Measurements from ENCODE around the gene SLC28A1. TPM values are rescaled to one million over a fixed set of nuclear protein-coding genes. Genes with fewer than 3 reads are reported as not detected.

Gene SLC28A1
- total RNA-seq, 1 donor from 2014 or later = not detected

DNA sequence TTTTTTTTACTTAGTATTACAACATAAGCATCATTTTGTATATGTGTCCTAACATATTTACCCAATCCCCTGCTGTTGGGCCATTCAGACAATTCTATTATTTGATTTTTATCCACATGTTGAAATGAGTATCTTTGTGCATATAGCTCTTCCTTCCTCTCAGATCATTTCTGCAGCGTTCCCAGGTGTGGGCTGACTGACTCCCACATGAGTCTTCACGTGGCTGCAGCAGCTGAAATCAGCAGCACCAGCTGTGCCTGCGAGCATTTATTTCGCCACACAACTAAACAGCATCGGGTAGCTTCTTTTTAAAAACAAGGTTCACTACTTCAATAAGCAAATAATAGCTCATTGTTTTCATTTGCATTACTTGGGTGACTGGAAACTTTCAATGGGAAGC, 52.7 kb downstream of the SLC28A1 start:
- H3K4me3 Mint-ChIP-seq (ENCODE audit: unreplicated experiment) = no peak overlapping the region
- Histone ChIP-seq H3K27me3 (ENCODE audit: insufficient read depth, low read length) (no peaks in the 10 kb centered on the region), H3K79me2 (ENCODE audit: insufficient read depth, low read length) (no peaks in the 10 kb centered on the region), H3K36me3 (ENCODE audit: insufficient read depth, low read length) (no peaks in the 10 kb centered on the region), H3K4me1 (ENCODE audit: insufficient read depth, low read length) (no peaks in the 10 kb centered on the region), H3K27ac (ENCODE audit: low read depth, low read length) (no peak overlapping the region), H3K9me3 (ENCODE audit: insufficient read depth, low read depth, low read length) (no peaks in the 10 kb centered on the region), H3K9ac (ENCODE audit: low read length) (no peak overlapping the region), H2AFZ (ENCODE audit: low read depth, low read length) (no peak overlapping the region), H4K20me1 (ENCODE audit: insufficient read depth, low read length) (no peaks in the 10 kb centered on the region), H3K4me2 (ENCODE audit: low read length) (no peak overlapping the region), H3K4me3 (ENCODE audit: insufficient read depth, low read depth, low read length) (no peak overlapping the region)
- no peaks in the 10 kb centered on the region for H3K4me1 Mint-ChIP-seq (ENCODE audit: low read depth, unreplicated experiment)
- no peaks in the 10 kb centered on the region for H3K9me3 Mint-ChIP-seq (ENCODE audit: unreplicated experiment)
- TF ChIP-seq EZH2 (IDR thresholded peaks at IDR 0.05; ENCODE audit: insufficient read depth, low read length) = no peak
- TF ChIP-seq, protein P1, sequence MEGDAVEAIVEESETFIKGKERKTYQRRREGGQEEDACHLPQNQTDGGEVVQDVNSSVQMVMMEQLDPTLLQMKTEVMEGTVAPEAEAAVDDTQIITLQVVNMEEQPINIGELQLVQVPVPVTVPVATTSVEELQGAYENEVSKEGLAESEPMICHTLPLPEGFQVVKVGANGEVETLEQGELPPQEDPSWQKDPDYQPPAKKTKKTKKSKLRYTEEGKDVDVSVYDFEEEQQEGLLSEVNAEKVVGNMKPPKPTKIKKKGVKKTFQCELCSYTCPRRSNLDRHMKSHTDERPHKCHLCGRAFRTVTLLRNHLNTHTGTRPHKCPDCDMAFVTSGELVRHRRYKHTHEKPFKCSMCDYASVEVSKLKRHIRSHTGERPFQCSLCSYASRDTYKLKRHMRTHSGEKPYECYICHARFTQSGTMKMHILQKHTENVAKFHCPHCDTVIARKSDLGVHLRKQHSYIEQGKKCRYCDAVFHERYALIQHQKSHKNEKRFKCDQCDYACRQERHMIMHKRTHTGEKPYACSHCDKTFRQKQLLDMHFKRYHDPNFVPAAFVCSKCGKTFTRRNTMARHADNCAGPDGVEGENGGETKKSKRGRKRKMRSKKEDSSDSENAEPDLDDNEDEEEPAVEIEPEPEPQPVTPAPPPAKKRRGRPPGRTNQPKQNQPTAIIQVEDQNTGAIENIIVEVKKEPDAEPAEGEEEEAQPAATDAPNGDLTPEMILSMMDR (IDR thresholded peaks at IDR 0.05; ENCODE audit: insufficient read depth, low read depth, low read length) = no peak
- no peaks in the 10 kb centered on the region for H3K36me3 Mint-ChIP-seq (ENCODE audit: low read depth, unreplicated experiment)
- H3K27ac Mint-ChIP-seq (ENCODE audit: unreplicated experiment) = no peak overlapping the region
- H3K27me3 Mint-ChIP-seq (ENCODE audit: low read depth, unreplicated experiment) = peaks cover 1% of the 10 kb centered on the region
- DNase-seq (ENCODE audit: low read depth) = no peak
- FAIRE-seq = no peak

DNA sequence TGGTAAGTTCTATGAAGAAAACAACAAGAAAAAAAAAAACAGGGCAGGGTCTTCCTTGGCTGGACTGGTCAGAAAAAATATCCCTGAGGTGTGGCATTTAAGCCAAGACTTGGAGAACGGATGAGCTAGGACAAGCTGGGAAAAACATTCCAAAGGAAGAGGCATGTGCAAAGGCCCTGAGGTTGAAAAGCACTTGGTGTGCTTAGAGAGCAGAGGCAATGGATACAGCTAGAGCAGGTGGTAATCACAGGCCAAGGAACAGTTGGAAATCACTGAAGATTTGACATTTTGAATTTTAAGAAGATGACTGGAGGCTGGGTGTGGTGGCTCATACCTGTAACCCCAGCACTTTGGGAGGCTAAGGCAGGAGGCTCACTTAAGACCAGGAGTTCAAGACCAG, 54.3 kb downstream of the SLC28A1 start:
- FAIRE-seq = no peak
- Histone ChIP-seq H4K20me1 (ENCODE audit: insufficient read depth, low read length) (no peaks in the 10 kb centered on the region), H3K4me2 (ENCODE audit: low read length) (no peak overlapping the region), H2AFZ (ENCODE audit: low read depth, low read length) (no peak overlapping the region), H3K9ac (ENCODE audit: low read length) (no peak overlapping the region), H3K27me3 (ENCODE audit: insufficient read depth, low read length) (no peaks in the 10 kb centered on the region), H3K27ac (ENCODE audit: low read depth, low read length) (no peak overlapping the region), H3K79me2 (ENCODE audit: insufficient read depth, low read length) (no peaks in the 10 kb centered on the region), H3K9me3 (ENCODE audit: insufficient read depth, low read depth, low read length) (no peaks in the 10 kb centered on the region), H3K4me1 (ENCODE audit: insufficient read depth, low read length) (no peaks in the 10 kb centered on the region), H3K36me3 (ENCODE audit: insufficient read depth, low read length) (no peaks in the 10 kb centered on the region), H3K4me3 (ENCODE audit: insufficient read depth, low read depth, low read length) (no peak overlapping the region)
- H3K27me3 Mint-ChIP-seq (ENCODE audit: low read depth, unreplicated experiment) = peaks cover 1% of the 10 kb centered on the region
- no peak overlapping the region for H3K4me3 Mint-ChIP-seq (ENCODE audit: unreplicated experiment)
- no peak for DNase-seq (ENCODE audit: low read depth)
- TF ChIP-seq, protein P1 (IDR thresholded peaks at IDR 0.05; ENCODE audit: insufficient read depth, low read depth, low read length) = no peak
- TF ChIP-seq EZH2 (IDR thresholded peaks at IDR 0.05; ENCODE audit: insufficient read depth, low read length) = no peak
- no peaks in the 10 kb centered on the region for H3K4me1 Mint-ChIP-seq (ENCODE audit: low read depth, unreplicated experiment)
- no peak overlapping the region for H3K27ac Mint-ChIP-seq (ENCODE audit: unreplicated experiment)
- H3K9me3 Mint-ChIP-seq (ENCODE audit: unreplicated experiment) = no peaks in the 10 kb centered on the region
- H3K36me3 Mint-ChIP-seq (ENCODE audit: low read depth, unreplicated experiment) = no peaks in the 10 kb centered on the region

DNA sequence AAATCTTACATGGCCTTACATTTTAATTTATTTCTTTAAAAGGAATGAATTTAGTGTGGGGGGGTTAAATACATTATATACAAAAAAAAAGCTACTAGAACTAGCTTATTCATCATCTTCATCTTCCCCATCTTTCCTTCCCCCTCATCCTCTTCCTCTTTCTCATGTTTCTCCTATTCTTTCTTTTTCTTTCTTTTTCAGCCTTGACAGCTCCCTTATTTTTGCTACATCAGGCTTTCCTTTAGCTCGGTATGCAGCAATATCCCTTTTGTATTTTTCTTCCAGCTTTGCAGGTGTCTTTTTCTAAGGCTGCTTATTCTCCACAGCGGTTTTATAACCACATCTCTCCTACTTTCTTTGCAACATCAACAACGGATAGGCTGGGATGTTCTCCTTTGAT, 55.9 kb downstream of the SLC28A1 start:
- Mint-ChIP-seq H3K36me3 (ENCODE audit: low read depth, unreplicated experiment) (no peaks in the 10 kb centered on the region), H3K4me3 (ENCODE audit: unreplicated experiment) (no peak overlapping the region), H3K9me3 (ENCODE audit: unreplicated experiment) (no peaks in the 10 kb centered on the region), H3K27ac (ENCODE audit: unreplicated experiment) (no peak overlapping the region), H3K27me3 (ENCODE audit: low read depth, unreplicated experiment) (peaks cover 4% of the 10 kb centered on the region), H3K4me1 (ENCODE audit: low read depth, unreplicated experiment) (no peaks in the 10 kb centered on the region)
- Histone ChIP-seq H2AFZ (ENCODE audit: low read depth, low read length) (no peak overlapping the region), H3K27me3 (ENCODE audit: insufficient read depth, low read length) (no peaks in the 10 kb centered on the region), H3K9me3 (ENCODE audit: insufficient read depth, low read depth, low read length) (no peaks in the 10 kb centered on the region), H3K4me2 (ENCODE audit: low read length) (no peak overlapping the region), H3K4me3 (ENCODE audit: insufficient read depth, low read depth, low read length) (no peak overlapping the region), H4K20me1 (ENCODE audit: insufficient read depth, low read length) (no peaks in the 10 kb centered on the region), H3K4me1 (ENCODE audit: insufficient read depth, low read length) (no peaks in the 10 kb centered on the region), H3K79me2 (ENCODE audit: insufficient read depth, low read length) (no peaks in the 10 kb centered on the region), H3K36me3 (ENCODE audit: insufficient read depth, low read length) (no peaks in the 10 kb centered on the region), H3K27ac (ENCODE audit: low read depth, low read length) (no peak overlapping the region), H3K9ac (ENCODE audit: low read length) (no peak overlapping the region)
- DNase-seq (ENCODE audit: low read depth) = no peak
- TF ChIP-seq EZH2 (IDR thresholded peaks at IDR 0.05; ENCODE audit: insufficient read depth, low read length) = no peak
- TF ChIP-seq, protein P1 (IDR thresholded peaks at IDR 0.05; ENCODE audit: insufficient read depth, low read depth, low read length) = no peak
- FAIRE-seq = no peak
